ENCODE results near the gene ST6GALNAC3.
"Not testable (repeated sequence)": the region's sequence is repeated elsewhere in the genome, so short reads cannot be mapped to it uniquely, and the experiment has no call there.

Gene ST6GALNAC3

GRCh38 chr1:76106719-76107235, 32.2 kb downstream of the ST6GALNAC3 start:
- DNase-seq (ENCODE audit: low spot score): no peak

GRCh38 chr1:76109404-76109803, 34.9 kb downstream of the ST6GALNAC3 start:
- DNase-seq (ENCODE audit: low spot score): peak; percentile 63

GRCh38 chr1:76109901-76110560, 35.5 kb downstream of the ST6GALNAC3 start:
- DNase-seq (ENCODE audit: low spot score): no peak

- no peak for DNase-seq (ENCODE audit: low spot score)
Observed at GRCh38 chr1:76110666-76111065, 36.1 kb downstream of the ST6GALNAC3 start.

- not testable (repeated sequence) for DNase-seq (ENCODE audit: low spot score)
Observed at GRCh38 chr1:76112321-76112720, 37.8 kb downstream of the ST6GALNAC3 start.

- no peak for DNase-seq (ENCODE audit: low spot score)
Observed at GRCh38 chr1:76113446-76113845, 38.9 kb downstream of the ST6GALNAC3 start.

GRCh38 chr1:76115171-76115570, 40.6 kb downstream of the ST6GALNAC3 start:
- DNase-seq (ENCODE audit: low spot score): peak; percentile 43

- DNase-seq (ENCODE audit: low spot score): no peak
Observed at GRCh38 chr1:76121850-76122249, 47.3 kb downstream of the ST6GALNAC3 start.

- DNase-seq (ENCODE audit: low spot score): no peak
Observed at GRCh38 chr1:76122271-76122670, 47.7 kb downstream of the ST6GALNAC3 start.

- DNase-seq (ENCODE audit: low spot score): not testable (repeated sequence)
Observed at GRCh38 chr1:76123411-76124064, 49.0 kb downstream of the ST6GALNAC3 start.

- no peak for DNase-seq (ENCODE audit: low spot score)
Observed at GRCh38 chr1:76124196-76124595, 49.6 kb downstream of the ST6GALNAC3 start.

GRCh38 chr1:76125473-76126219, 51.1 kb downstream of the ST6GALNAC3 start:
- DNase-seq (ENCODE audit: low spot score): peak; percentile 49

GRCh38 chr1:76128096-76128495, 53.5 kb downstream of the ST6GALNAC3 start:
- no peak for DNase-seq (ENCODE audit: low spot score)

GRCh38 chr1:76129731-76130130, 55.2 kb downstream of the ST6GALNAC3 start:
- DNase-seq (ENCODE audit: low spot score): no peak

- DNase-seq (ENCODE audit: low spot score): no peak
Observed at GRCh38 chr1:76130992-76131391, 56.4 kb downstream of the ST6GALNAC3 start.

- no peak for DNase-seq (ENCODE audit: low spot score)
Observed at GRCh38 chr1:76133977-76134376, 59.4 kb downstream of the ST6GALNAC3 start.

GRCh38 chr1:76135835-76136234, 61.3 kb downstream of the ST6GALNAC3 start:
- no peak for DNase-seq (ENCODE audit: low spot score)

GRCh38 chr1:76136894-76137293, 62.3 kb downstream of the ST6GALNAC3 start:
- DNase-seq (ENCODE audit: low spot score): no peak

- DNase-seq (ENCODE audit: low spot score): no peak
Observed at GRCh38 chr1:76137746-76138145, 63.2 kb downstream of the ST6GALNAC3 start.

GRCh38 chr1:76138217-76138616, 63.7 kb downstream of the ST6GALNAC3 start:
- DNase-seq (ENCODE audit: low spot score): no peak

GRCh38 chr1:76140227-76140626, 65.7 kb downstream of the ST6GALNAC3 start:
- no peak for DNase-seq (ENCODE audit: low spot score)

- DNase-seq (ENCODE audit: low spot score): no peak
Observed at GRCh38 chr1:76141929-76142328, 67.4 kb downstream of the ST6GALNAC3 start.
